GM12873 (cell line): Measurements from ENCODE around the gene PLD6.

Experiments
- TF ChIP-seq, protein P1 (sequence below): IDR thresholded peaks from 2 replicates; pipeline ENCODE4 v1.5.1; 2012; ENCODE audit warnings: low read depth, mild to moderate bottlenecking, moderate library complexity, low read length, control low read depth; ENCODE audit not compliant: insufficient read depth; ENCODE audit errors: missing control alignments

Gene PLD6

DNA sequence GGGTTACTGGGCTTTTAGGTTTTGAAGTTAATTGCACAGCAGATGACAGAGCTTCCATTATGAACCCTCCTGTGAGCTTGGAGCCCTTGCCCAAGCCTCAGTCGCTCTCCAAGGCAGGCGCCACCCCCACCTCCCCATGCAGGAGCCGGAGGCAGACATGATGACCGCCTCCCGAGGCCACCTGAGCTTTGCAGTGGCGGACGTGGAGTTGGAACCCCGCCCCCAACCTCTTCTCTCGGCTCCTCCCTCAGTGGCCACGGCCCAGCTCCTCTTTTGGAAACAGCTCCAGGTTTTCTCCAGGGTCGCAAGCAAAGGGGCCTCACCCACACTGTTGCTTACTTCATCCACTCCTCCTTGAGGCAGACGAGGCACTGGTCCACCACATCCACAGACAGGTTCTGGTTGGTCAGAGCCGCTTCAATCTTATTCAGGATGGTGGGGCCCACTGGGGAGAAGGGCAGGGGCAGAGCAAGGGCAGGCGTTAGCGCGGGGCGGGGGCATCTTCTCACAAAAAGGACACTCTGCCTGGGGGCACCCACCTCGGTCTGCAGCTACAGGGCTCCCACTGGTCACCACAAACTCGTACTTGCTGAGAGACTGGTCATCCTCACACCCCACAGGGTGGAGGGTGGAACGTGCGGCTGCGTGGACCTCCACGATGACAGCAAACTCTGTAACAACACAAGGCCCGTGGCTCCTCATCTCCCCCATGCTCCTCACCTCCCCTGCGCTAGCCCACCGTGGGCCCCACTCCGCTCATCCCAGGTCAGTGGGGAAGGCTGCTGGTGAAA, 8.7 kb upstream of the PLD6 start:
- TF ChIP-seq, protein P1, sequence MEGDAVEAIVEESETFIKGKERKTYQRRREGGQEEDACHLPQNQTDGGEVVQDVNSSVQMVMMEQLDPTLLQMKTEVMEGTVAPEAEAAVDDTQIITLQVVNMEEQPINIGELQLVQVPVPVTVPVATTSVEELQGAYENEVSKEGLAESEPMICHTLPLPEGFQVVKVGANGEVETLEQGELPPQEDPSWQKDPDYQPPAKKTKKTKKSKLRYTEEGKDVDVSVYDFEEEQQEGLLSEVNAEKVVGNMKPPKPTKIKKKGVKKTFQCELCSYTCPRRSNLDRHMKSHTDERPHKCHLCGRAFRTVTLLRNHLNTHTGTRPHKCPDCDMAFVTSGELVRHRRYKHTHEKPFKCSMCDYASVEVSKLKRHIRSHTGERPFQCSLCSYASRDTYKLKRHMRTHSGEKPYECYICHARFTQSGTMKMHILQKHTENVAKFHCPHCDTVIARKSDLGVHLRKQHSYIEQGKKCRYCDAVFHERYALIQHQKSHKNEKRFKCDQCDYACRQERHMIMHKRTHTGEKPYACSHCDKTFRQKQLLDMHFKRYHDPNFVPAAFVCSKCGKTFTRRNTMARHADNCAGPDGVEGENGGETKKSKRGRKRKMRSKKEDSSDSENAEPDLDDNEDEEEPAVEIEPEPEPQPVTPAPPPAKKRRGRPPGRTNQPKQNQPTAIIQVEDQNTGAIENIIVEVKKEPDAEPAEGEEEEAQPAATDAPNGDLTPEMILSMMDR: no peak

DNA sequence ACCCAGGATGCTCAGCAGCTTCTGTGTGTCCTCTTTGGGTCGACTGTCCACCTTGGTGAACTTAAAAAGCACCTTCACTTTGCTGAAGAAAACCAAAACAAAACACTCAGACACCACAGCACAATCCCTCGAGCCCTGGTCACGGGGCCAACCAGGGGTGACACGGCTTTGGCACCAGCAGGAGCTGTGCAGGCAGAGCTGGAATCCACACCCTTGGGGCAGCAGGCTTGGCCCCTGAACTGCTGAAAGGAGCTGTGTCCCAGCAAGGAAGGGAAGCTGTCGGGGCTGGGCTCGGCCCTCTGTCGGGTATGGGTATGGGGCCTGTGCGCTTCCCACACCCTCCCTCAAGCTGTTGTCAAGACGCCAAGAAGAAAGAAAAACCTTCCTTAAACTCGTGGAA, 7.6 kb upstream of the PLD6 start:
- TF ChIP-seq, protein P1: no peak

DNA sequence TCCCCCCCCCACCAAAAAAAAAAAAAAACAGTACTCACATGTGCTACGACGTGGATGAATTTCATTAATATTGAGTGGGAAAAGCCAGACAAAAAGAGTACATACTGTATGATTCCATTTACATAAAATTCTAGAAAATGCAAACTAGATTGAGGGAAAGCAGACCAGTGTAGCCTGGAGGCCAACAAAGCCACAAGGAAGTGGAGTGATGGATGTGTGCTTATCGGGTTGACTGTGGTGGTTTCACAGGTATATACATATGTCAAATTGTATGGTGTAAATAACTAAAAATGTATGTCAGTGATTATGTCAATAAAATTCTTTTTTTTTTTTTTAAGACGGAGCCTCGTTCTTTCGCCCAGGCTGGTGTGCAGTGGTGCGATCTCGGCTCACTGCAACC, 1.9 kb upstream of the PLD6 start:
- TF ChIP-seq, protein P1: no peak

DNA sequence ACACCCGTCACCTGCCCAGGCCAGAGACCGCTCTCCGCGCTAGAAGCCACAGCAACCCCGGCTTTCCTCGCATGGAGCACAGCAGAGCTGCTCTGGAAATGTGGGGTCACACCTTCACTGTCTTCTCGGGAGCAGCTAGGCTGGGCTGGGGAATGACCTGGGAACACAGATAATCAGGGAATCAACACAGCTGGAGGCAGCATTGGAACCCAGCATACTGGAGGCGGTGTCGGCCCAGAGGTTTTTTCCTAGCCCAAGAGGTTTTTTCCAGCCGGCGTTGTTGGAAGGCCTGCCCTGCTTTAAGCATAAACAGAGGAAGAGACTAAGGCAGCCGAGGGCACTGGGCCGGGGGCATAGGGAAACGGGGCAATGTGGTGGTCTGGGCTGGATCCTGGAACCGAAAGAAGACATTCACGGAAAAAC, 791 bp upstream of the PLD6 start:
- TF ChIP-seq, protein P1: no peak

DNA sequence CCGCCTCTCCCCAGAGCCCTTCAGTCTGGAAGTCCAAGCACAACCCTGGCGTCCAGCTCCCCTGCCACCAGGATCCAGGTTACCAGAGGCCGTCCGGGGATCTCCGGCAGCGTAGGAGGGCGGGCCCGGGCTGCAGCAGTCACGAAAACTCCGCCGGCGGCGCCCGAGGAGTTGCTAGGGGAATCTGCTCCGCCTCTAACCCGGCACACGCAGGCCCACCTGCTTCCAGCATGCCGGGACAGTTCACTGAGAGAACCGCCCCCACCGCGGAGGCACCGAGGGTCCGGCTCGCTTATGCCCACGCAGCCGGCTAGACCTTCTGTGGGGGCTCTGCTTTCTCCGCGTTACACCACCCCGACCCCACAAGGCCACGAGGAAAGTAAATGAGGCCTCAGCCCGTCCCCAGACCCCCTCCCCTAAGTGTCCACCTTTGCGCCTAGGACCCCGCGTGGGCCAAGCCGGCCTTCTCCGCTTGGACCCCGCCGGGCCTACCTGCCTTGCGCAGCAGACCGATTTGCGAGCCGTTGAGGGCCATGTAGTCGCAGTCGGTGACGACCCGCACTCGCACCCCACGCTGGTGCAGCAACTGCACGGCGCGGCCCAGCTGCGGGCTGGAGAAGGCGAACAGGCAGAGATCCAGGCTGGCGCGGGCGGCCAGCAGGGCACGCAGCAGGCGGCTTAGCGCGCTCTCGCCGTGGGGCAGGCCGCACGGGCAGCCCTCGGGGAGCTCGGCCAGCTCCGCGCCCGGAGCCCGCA, 587 bp downstream of the PLD6 start:
- TF ChIP-seq, protein P1: no peak

DNA sequence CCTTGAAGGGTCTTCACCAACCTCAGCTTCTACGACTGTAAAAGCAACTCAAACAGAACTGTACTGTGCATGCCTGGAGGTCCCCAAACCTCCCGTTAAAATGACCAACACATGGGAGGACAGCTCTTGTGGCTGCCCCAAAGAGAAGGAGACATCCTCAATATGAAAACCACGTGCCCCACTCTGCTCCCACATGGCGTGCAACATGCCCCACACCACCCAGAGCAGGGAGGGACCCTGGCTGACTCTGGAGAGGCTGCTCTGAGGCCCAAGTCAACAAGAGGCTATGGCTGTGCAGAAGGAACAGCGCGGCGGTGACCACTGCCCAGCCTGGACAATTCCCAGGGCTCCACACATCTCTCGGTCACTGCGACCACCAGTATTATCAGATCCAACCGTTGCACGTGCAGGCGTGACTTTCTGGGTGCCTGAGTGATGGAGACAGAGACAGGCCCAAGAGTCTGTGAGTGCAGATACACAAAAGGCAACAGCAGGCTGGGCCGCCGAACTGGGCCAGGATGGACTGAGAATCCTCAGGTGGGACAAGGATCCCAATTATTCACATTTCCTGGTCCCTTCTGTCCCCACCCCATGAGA, 1.4 kb downstream of the PLD6 start:
- TF ChIP-seq, protein P1: no peak

DNA sequence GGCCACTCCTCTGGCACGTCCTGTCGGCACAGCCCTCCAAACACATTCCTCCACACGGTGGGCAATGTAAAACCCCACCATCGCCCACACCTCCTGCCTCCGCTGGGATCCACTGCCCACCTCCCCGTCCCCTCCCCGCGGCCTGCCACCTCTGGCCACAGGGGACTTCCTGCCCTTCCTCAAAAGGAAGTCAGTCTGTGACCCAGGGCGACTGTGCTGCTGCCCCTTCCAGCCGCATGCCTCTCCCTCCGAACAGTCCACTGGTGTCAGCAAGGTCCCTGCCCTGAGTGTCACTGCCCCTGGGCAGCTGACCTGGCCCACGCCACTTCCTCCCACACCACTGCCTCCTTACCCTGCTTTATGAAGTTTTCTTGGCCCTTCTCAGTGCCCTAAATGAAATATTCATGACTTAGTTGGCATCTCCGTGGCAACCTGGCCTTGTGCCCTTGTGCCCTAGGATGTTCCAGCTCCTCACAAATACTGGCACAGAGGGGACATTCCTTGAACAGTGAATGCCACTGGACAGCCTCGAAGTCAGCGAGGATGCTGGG, 2.0 kb downstream of the PLD6 start:
- TF ChIP-seq, protein P1: no peak
